ENCODE measurements around the gene DUSP16.
"Not testable (repeated sequence)": the region's sequence is repeated elsewhere in the genome, so short reads cannot be mapped to it uniquely, and the experiment has no call there.

Gene DUSP16

GRCh38 chr12:12582895-12583303, 20.2 kb upstream of the DUSP16 start:
- DNase-seq, result no peak

- no peak for DNase-seq
These were observed 19.7 kb upstream of the DUSP16 start for GRCh38 chr12:12582193-12582881.

- DNase-seq, result not testable (repeated sequence)
These were observed 18.1 kb upstream of the DUSP16 start for GRCh38 chr12:12580716-12581115.

- no peak for DNase-seq
These were observed 15.1 kb upstream of the DUSP16 start for GRCh38 chr12:12577786-12578185.

GRCh38 chr12:12572659-12573058, 10.0 kb upstream of the DUSP16 start:
- no peak for DNase-seq

GRCh38 chr12:12565971-12566370, 3.3 kb upstream of the DUSP16 start:
- DNase-seq, result not testable (repeated sequence)

- no peak for DNase-seq
These were observed 2.2 kb upstream of the DUSP16 start for GRCh38 chr12:12564911-12565310.

GRCh38 chr12:12563290-12563928, 746 bp upstream of the DUSP16 start:
- no peak for DNase-seq

- DNase-seq, result no peak
These were observed 613 bp downstream of the DUSP16 start for GRCh38 chr12:12562016-12562483.

GRCh38 chr12:12561371-12562015, 1.2 kb downstream of the DUSP16 start:
- no peak for DNase-seq

- no peak for DNase-seq
These were observed 1.9 kb downstream of the DUSP16 start for GRCh38 chr12:12560587-12561370.

GRCh38 chr12:12559719-12560296, 2.9 kb downstream of the DUSP16 start:
- DNase-seq, result no peak

- no peak for DNase-seq
These were observed 4.4 kb downstream of the DUSP16 start for GRCh38 chr12:12558291-12558690.

GRCh38 chr12:12557733-12558132, 4.9 kb downstream of the DUSP16 start:
- no peak for DNase-seq

GRCh38 chr12:12555656-12556055, 7.0 kb downstream of the DUSP16 start:
- DNase-seq, result no peak

GRCh38 chr12:12553208-12553785, 9.4 kb downstream of the DUSP16 start:
- DNase-seq, result no peak

- DNase-seq, result no peak
These were observed 11.5 kb downstream of the DUSP16 start for GRCh38 chr12:12551115-12551514.

GRCh38 chr12:12550277-12550676, 12.4 kb downstream of the DUSP16 start:
- no peak for DNase-seq

- DNase-seq, result no peak
These were observed 13.2 kb downstream of the DUSP16 start for GRCh38 chr12:12549426-12549825.

- no peak for DNase-seq
These were observed 13.9 kb downstream of the DUSP16 start for GRCh38 chr12:12548713-12549112.

- DNase-seq, result no peak
These were observed 16.3 kb downstream of the DUSP16 start for GRCh38 chr12:12546314-12546772.

GRCh38 chr12:12543959-12544358, 18.7 kb downstream of the DUSP16 start:
- DNase-seq, result no peak
